NCI-H1105 treated with DMSO at 0.1 percent for 48 hours (cell line): ENCODE data around the gene CTNNA3.

Experiments
- DNase-seq: peaks from one replicate; lab custom pipeline; 2025; lab: John Stamatoyannopoulos, UW

Gene CTNNA3

GRCh38 chr10:66095610-66096009 lies 1600.4 kb downstream of the CTNNA3 start:
- no peak for DNase-seq

- no peak for DNase-seq
Measured at GRCh38 chr10:66085906-66086305, 1610.1 kb downstream of the CTNNA3 start.

- no peak for DNase-seq
Measured at GRCh38 chr10:66071907-66072306, 1624.1 kb downstream of the CTNNA3 start.

GRCh38 chr10:66058594-66058993 lies 1637.4 kb downstream of the CTNNA3 start:
- no peak for DNase-seq

- no peak for DNase-seq
Measured at GRCh38 chr10:66049335-66049734, 1646.7 kb downstream of the CTNNA3 start.

- no peak for DNase-seq
Measured at GRCh38 chr10:66045859-66046258, 1650.1 kb downstream of the CTNNA3 start.

- DNase-seq: no peak
Measured at GRCh38 chr10:66041771-66042170, 1654.2 kb downstream of the CTNNA3 start.

GRCh38 chr10:66038623-66039022 lies 1657.4 kb downstream of the CTNNA3 start:
- DNase-seq: no peak

GRCh38 chr10:66026321-66026720 lies 1669.7 kb downstream of the CTNNA3 start:
- DNase-seq: no peak

- DNase-seq: no peak
Measured at GRCh38 chr10:66025186-66025585, 1670.8 kb downstream of the CTNNA3 start.

GRCh38 chr10:66021423-66021822 lies 1674.6 kb downstream of the CTNNA3 start:
- no peak for DNase-seq

GRCh38 chr10:66008221-66008620 lies 1687.8 kb downstream of the CTNNA3 start:
- no peak for DNase-seq

GRCh38 chr10:66006411-66006810 lies 1689.6 kb downstream of the CTNNA3 start:
- DNase-seq: no peak

- DNase-seq: no peak
Measured at GRCh38 chr10:65993451-65993850, 1702.5 kb downstream of the CTNNA3 start.

- no peak for DNase-seq
Measured at GRCh38 chr10:65968871-65969270, 1727.1 kb downstream of the CTNNA3 start.

GRCh38 chr10:65968437-65968836 lies 1727.6 kb downstream of the CTNNA3 start:
- no peak for DNase-seq

GRCh38 chr10:65964205-65964604 lies 1731.8 kb downstream of the CTNNA3 start:
- no peak for DNase-seq

- DNase-seq: no peak
Measured at GRCh38 chr10:65952086-65952485, 1743.9 kb downstream of the CTNNA3 start.

- DNase-seq: no peak
Measured at GRCh38 chr10:65950075-65950474, 1745.9 kb downstream of the CTNNA3 start.

GRCh38 chr10:65949526-65949925 lies 1746.5 kb downstream of the CTNNA3 start:
- peak; percentile 10 for DNase-seq

- no peak for DNase-seq
Measured at GRCh38 chr10:65945061-65945460, 1750.9 kb downstream of the CTNNA3 start.

- no peak for DNase-seq
Measured at GRCh38 chr10:65943451-65943850, 1752.5 kb downstream of the CTNNA3 start.

GRCh38 chr10:65940816-65941662 lies 1755.0 kb downstream of the CTNNA3 start:
- DNase-seq: no peak

- no peak for DNase-seq
Measured at GRCh38 chr10:65940105-65940504, 1755.9 kb downstream of the CTNNA3 start.
